Glutamatergic neuron (in vitro differentiated cells): Measurements from ENCODE around the gene RFX7. TPM values are rescaled to one million over a fixed set of nuclear protein-coding genes. Genes with fewer than 3 reads are reported as not detected.

Experiments
- DNase-seq: peaks from one replicate; pipeline ENCODE4 v3.0.0; 2022
- H3K27ac Mint-ChIP-seq: one replicate; pipeline ENCODE4 v1.8.0; 2020; ENCODE audit warnings: mild to moderate bottlenecking, mixed read lengths, inconsistent platforms; ENCODE audit not compliant: unreplicated experiment
- H3K27me3 Mint-ChIP-seq: one replicate; pipeline ENCODE4 v1.8.0; 2020; ENCODE audit warnings: mild to moderate bottlenecking, moderate library complexity, mixed read lengths, inconsistent platforms; ENCODE audit not compliant: unreplicated experiment
- H3K36me3 Mint-ChIP-seq: one replicate; pipeline ENCODE4 v1.8.0; 2020; ENCODE audit warnings: mild to moderate bottlenecking, mixed read lengths, inconsistent platforms; ENCODE audit not compliant: unreplicated experiment
- H3K4me1 Mint-ChIP-seq: one replicate; pipeline ENCODE4 v1.8.0; 2020; ENCODE audit warnings: mild to moderate bottlenecking, low read depth, mixed read lengths, inconsistent platforms; ENCODE audit not compliant: unreplicated experiment
- H3K4me3 Mint-ChIP-seq: one replicate; pipeline ENCODE4 v1.8.0; 2020; ENCODE audit warnings: mild to moderate bottlenecking, mixed read lengths, inconsistent platforms; ENCODE audit not compliant: unreplicated experiment
- H3K9me3 Mint-ChIP-seq: one replicate; pipeline ENCODE4 v1.8.0; 2020; ENCODE audit warnings: mild to moderate bottlenecking, moderate library complexity, mixed read lengths, inconsistent platforms; ENCODE audit not compliant: unreplicated experiment
- CTCF ChIP-seq: fragments of 200-600 bp; sonication (generic); IDR thresholded peaks from one replicate; pipeline ENCODE4 v1.5.0; 2021; ENCODE audit not compliant: partially characterized antibody, unreplicated experiment
- total RNA-seq: library from RNA; stranded (reverse); fragmentation: NEBNext Ultra II Directional; extraction: Animal tissue kit (Norgen Biotek cat#: 25700); gene quantifications from one replicate; pipeline ENCODE4 v1.2.1, GENCODE V29; 2021; ENCODE audit not compliant: unreplicated experiment

The RFX7 gene
- total RNA-seq, 1 donor from 2014 or later = 34.1 TPM

DNA sequence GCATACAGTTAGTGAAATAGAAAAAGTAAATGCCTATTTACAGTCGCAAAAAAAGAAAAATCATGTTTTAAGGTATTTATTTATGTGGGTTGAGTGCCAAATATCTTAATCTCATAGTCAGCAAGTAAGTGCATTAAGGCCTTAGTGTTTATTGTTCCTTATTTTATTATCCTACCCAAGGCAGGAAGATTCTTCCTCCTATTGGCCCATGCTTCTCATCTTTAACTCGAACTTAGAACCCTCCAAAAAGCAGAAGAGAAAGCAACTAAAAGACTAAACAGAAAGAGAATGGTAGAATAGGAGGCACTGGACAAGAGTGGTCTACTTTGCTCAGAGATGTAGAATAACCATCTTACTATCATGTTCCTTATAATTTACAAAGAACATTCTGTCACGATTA lies 7.5 kb downstream of the RFX7 start:
- H3K9me3 Mint-ChIP-seq = peaks cover 7% of the 10 kb centered on the region
- DNase-seq = no peak
- H3K36me3 Mint-ChIP-seq = peaks cover 26% of the 10 kb centered on the region
- H3K4me3 Mint-ChIP-seq = no peak overlapping the region
- peaks cover 5% of the 10 kb centered on the region for H3K4me1 Mint-ChIP-seq
- no peaks in the 10 kb centered on the region for H3K27me3 Mint-ChIP-seq
- no peak overlapping the region for H3K27ac Mint-ChIP-seq
- no peak for TF ChIP-seq CTCF

- peaks cover 39% of the 10 kb centered on the region for H3K36me3 Mint-ChIP-seq
- H3K4me3 Mint-ChIP-seq = no peak overlapping the region
- no peak for DNase-seq
- peaks cover 12% of the 10 kb centered on the region for H3K9me3 Mint-ChIP-seq
- TF ChIP-seq CTCF = no peak
- no peaks in the 10 kb centered on the region for H3K27me3 Mint-ChIP-seq
- no peak overlapping the region for H3K27ac Mint-ChIP-seq
- peaks cover 5% of the 10 kb centered on the region for H3K4me1 Mint-ChIP-seq
Observed at GRCh38 chr15:56234804-56235203, 8.9 kb downstream of the RFX7 start.

- H3K9me3 Mint-ChIP-seq = peaks cover 12% of the 10 kb centered on the region
- no peak for TF ChIP-seq CTCF
- H3K36me3 Mint-ChIP-seq = peaks cover 42% of the 10 kb centered on the region
- DNase-seq = no peak
- H3K4me3 Mint-ChIP-seq = no peak overlapping the region
- no peak overlapping the region for H3K27ac Mint-ChIP-seq
- peaks cover 2% of the 10 kb centered on the region for H3K4me1 Mint-ChIP-seq
- no peaks in the 10 kb centered on the region for H3K27me3 Mint-ChIP-seq
Observed at GRCh38 chr15:56233549-56233948, 10.1 kb downstream of the RFX7 start.

GRCh38 chr15:56232058-56232457 lies 11.6 kb downstream of the RFX7 start:
- TF ChIP-seq CTCF = no peak
- Mint-ChIP-seq H3K36me3 (peaks cover 50% of the 10 kb centered on the region), H3K27ac (no peak overlapping the region), H3K9me3 (peaks cover 12% of the 10 kb centered on the region), H3K4me1 (no peaks in the 10 kb centered on the region), H3K4me3 (no peak overlapping the region), H3K27me3 (no peaks in the 10 kb centered on the region)
- DNase-seq = no peak

DNA sequence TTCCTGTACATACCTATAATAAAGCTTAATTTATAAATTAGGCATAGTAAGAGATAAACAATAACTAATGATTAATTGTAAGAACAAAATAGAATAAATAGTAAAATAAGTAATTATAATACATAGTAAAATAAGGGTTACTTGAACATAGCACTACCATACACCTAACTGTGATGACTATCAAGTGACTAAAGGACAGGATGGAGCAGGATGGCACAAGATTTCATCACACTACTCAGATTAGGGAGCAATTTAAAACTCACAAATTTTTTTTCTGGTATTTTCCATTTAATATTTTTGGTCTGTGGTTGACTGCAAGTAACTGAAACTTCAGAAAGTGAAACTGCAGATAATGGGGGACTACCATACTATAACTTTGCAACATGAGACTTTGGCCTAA lies 14.8 kb downstream of the RFX7 start:
- TF ChIP-seq CTCF = no peak
- H3K4me3 Mint-ChIP-seq = no peak overlapping the region
- peaks cover 50% of the 10 kb centered on the region for H3K36me3 Mint-ChIP-seq
- no peak overlapping the region for H3K27ac Mint-ChIP-seq
- peaks cover 13% of the 10 kb centered on the region for H3K9me3 Mint-ChIP-seq
- no peaks in the 10 kb centered on the region for H3K27me3 Mint-ChIP-seq
- no peaks in the 10 kb centered on the region for H3K4me1 Mint-ChIP-seq
- DNase-seq = no peak
